AG08395 (cell line): ENCODE results near the gene CWF19L1.

Experiments
- DNase-seq: peaks from one replicate; pipeline ENCODE4 v3.0.0; 2012; ENCODE audit warnings: mixed read lengths, low spot score

Gene CWF19L1

DNA sequence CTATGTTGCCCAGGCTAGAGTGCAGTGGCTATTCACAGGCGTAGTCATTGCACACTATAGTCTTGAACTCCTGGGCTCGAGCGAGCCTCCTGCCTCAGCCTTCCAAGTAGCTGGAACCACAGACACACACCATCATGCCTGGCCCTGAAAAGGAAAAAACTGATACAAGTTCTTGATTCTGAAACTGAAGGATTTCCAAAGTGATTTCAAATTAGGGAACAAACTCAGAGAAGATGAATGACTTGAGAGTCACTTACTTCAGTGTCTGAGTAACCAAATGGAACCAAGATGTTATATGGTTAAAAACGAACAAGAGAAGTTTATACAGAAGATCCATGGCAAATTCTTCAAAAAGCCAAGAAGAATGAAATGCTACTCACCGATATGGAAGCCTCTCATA is 14.4 kb downstream of the CWF19L1 start:
- no peak for DNase-seq

DNA sequence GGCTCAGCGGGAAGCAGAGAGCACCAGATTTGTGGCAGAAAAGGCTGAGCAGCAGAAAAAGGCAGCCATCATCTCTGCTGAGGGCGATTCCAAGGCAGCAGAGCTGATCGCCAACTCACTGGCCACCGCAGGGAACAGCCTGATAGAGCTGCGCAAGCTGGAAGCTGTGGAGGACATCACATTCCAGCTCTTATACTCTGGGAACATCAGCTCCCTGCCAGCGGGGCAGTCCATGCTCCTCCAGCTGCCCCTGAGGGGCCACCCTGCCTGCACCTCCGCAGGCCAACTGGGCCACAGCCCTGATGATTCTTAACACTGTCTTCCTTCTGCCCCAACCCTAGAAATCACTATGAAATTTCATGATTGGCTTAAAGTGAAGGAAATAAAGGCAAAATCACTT is 18.6 kb downstream of the CWF19L1 start:
- DNase-seq, result no peak

DNA sequence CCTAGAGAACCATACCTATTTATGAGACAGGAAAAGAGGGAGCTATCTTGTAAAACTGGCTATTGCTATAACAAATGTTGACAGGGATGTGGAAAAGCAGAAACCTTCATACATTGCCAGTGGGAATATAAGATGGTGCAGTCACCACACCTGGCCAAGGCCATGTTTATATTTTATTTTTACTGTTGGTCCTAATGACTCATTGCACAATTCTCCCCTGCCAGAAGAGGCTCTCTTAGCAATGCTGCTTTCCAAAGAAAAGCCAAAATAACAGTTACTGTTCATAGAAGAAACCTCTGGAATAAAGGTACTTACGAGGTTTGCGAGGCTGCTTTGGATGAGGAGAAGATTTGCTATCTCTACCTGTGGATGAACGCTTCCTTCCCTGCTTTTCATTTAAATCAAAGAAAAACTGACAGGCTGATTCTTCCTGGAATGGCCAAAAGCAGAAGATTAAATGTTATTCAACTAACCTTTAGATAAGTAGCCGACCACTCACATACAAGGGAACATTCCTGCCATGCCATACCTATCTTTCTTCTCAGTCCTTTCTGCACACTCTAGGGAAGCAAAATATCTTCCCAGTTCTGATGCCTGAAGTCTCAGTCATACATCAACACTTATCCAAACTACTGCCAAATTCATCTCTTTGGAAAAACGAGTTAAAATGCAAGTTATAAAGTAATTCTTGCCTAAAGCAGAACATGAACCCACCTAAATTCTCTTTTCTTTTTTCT is 21.8 kb downstream of the CWF19L1 start:
- DNase-seq, result no peak

DNA sequence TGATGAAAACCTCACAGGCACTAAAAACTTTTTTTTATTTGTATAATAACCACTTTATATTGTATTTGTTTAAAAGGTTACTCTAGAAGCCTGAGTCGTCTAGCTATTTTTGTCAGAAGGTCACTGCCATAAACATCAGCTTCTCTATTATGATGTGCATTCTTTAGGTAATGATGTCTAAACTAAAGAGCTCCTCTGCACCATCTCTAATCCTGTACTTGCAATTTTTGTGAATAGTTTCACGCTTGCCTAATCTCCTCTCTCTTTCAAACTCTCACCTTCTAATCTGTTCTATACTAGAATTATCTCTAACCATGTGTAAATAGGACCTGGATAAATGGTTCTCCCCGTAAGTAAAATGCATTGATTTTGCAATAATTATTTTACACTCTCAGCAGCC is 27.6 kb downstream of the CWF19L1 start:
- no peak for DNase-seq

DNA sequence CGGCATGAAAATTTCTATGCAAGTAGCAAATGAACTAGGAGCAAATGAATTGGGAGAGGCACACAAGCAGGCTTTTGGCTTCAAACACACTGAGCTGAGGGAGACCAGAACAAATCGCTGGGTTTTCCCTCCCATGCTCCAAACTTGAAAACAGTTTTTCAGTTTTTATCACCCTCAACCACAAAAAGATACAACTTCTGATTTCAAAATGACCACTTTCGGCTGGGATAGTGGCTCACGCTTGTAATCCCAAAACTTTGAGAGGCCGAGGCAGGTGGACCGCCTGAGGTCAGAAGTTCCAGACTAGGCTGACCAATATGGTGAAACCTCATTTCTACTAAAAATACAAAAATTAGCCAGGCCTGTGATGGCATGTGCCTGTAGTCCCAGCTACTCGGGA is 29.0 kb downstream of the CWF19L1 start:
- no peak for DNase-seq

DNA sequence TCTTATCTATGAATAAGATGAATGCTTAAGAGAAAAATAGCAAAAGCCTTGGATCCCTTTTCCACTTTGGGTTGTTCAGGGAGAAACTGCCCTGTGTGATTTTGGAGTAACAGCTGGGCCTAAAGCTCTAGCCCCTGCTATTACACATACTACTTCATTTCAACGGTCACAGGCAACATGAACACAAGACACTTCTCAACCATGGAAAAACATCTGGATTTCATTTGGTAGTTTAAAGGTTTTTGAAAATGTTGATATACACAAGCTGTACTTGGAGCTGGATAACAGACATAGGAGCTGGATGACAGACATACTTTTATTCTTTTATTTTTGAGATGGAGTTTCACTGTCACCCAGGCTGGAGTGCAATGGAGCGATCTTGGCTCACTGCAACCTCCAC is 35.3 kb downstream of the CWF19L1 start:
- no peak for DNase-seq

DNA sequence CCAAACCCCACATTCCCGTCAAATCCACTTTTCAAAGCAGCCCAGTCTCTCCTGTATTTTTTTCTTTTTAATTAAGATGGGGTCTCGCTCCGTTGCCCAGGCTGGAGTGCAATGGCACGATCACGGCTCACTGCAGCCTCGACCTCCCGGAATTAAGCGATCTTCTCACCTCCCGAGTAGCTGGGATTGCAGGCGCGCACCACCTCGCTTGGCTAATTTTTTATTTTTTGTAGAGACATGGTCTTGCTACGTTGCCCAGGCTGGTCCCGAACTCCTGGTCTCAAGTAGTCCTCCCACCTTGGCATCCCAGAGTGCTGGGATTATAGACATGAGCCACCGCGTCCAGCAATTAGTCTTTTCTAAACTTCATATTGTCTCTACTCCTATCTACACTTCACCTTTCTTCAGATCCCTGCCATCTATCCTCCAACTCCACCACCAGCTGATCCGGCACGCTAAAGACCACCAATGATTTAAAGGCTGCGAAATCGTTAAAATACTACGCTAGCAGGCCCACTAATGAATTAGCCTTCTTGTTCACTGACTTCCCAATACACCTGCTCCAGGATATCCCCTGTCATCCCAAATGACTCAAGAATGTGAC is 37.5 kb downstream of the CWF19L1 start:
- DNase-seq, result no peak

DNA sequence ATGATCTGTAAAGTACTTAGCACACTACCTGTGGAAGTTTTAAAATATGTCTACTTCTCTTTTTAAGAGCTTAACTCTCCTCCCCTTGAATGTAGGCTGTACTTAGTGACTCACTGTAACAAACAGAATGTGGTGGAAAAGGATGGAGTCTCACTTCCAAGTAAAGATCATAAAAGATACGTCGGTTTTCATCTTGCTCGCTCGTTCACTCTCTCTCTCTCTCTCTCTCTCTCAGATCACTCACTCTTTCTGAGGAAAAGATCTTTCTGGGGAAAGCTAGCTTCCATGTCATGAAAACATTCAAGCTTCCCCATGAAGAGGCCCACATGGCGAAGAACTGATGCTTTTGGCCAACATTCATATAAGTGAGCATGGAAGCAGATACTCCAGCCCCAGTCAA is 43.6 kb downstream of the CWF19L1 start:
- DNase-seq, result no peak

DNA sequence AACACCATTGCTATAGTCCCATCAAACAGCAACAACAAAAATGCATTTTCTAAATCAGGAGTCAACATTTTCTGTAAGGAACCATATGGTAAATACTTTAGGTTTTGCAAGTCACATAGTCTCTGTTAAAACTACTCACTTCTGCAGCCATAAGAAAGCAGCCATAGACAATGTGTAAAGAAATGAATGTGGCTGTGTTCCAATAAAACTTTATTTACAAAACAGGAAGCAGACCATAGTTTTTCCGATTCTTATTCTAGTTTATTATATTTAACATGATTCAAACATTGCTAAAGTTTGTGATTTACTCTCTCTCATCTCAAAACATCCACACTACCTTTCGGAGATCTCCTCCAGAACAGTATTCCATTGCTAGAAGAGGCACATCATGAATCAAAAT is 44.9 kb downstream of the CWF19L1 start:
- DNase-seq, result no peak

DNA sequence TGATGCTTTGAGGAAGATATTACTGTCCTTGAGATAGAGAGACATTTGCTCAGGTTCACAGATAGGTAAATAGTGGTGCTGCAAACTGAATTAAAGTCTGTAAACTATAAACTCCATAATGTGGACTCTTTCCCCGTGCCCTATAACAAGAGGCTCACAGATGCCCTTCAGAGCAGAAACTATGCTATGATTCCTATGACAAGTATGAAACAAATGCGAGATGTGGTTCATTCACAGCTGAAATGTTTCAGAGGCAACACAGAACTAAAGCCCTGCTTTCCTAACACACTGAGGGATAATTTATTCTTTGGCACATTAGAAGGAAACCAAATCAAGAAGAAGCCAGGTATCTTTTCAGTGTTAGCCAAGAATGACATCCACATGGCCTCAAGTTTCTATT is 51.4 kb downstream of the CWF19L1 start:
- DNase-seq, result no peak

DNA sequence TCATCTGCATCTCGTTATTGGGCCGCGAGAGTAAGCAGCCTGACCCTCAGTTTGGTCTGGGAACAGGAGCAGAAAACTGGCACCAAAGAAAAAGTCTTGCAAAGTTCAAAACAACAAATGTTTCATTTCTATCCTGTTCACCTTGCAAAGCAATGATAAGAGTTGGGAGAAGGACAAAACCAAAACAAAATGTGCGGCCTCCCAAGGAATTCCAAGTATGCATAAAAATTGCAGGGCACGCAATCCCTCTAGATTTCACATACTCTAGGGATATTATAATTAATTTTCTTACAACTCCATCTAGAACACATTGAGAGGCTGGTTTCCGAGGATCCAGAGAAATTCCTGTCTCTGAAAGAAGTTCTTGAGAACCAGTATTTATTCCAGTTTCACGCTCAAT is 58.1 kb downstream of the CWF19L1 start:
- peak; percentile 24 for DNase-seq

DNA sequence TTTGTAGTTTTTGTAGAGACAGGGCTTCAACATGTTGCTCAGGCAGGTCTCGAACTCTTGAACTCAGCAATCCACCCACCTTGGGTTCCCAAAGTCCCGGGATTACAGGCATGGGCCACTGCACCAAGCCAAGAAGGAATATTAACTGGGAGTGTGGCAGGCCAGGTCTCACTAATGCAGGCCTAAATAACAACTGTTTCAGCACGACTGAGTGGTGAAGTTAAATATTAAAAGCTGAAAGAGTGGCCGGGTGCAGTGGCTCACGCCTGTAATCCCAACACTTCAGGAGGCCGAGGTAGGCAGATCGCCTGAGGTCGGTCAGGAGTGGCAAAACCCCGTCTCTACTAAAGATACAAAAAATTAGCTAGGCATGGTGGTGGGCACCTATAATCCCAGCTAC is 59.2 kb downstream of the CWF19L1 start:
- no peak for DNase-seq

DNA sequence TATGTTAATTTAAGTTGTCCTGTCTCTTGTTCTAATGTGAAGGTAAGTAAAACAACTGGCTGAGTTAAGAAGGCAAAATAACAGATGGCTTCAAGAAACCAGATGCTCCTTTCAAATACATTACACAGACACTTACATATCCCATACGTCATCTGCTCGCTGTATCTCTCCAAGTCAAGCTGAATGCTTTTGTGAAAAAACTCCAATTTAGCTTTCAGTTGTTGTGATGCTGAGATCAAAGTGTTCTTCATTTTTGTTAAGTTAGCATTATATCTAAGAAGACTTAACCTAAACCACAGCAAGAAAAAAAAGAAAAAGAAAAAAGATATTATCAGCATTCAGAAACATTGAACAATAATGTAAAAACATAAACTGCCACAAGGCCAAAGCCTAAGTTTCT is 63.1 kb downstream of the CWF19L1 start:
- no peak for DNase-seq

DNA sequence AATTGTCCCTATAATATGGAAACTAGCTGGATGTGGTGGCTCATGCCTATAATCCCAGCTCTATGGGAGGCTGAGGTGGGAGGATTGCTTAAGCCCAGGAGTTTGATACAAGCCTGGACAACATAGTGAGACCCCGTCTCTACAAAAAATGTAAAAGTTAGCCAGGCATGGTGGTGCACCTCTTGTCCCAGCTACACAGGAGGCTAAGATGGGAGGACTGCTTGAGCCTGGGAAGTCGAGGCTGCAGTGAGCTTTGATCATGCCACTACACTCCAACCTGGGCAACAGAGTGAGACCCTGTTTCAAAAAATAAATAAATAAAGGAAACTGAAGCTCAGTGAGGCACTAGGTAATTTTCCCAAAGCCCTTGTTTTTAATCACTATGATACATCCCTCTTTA is 65.9 kb downstream of the CWF19L1 start:
- no peak for DNase-seq

DNA sequence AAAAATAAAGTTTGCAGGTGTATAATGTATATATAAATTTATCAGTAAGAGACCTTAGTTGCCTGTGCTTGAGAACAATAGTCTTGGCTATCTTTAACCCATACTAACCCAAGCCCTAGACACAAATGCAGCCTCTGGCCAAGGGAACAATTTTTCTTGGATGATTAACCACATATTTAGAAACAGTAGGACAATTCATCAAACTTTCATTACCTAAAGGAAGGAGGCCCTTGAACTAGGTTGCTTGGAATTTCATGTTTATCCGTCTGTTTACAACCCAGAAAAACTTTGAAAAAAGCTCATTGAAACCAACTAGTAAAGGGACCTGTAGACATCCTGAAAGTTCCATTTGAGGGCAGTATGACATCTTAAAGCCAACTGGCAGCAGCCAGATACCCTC is 72.7 kb downstream of the CWF19L1 start:
- no peak for DNase-seq

DNA sequence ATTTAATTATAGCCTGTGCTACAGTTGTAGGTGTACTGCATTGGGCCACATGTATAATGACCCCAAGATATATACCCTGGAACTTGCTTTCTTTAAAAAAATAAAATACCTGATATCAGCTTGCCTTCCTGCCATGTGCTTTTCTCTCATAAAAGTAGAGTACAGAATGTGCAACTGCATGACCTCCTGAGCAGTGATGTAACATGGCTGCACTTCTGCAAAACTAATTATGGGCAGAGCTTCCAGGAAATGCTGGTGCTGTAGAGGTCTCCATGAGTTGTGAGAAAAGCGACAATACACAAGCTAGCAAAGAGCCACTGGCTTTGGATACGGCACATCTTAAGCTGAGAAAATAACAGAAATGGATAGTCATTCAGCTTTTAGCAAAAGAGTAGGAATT is 75.1 kb downstream of the CWF19L1 start:
- DNase-seq, result no peak

DNA sequence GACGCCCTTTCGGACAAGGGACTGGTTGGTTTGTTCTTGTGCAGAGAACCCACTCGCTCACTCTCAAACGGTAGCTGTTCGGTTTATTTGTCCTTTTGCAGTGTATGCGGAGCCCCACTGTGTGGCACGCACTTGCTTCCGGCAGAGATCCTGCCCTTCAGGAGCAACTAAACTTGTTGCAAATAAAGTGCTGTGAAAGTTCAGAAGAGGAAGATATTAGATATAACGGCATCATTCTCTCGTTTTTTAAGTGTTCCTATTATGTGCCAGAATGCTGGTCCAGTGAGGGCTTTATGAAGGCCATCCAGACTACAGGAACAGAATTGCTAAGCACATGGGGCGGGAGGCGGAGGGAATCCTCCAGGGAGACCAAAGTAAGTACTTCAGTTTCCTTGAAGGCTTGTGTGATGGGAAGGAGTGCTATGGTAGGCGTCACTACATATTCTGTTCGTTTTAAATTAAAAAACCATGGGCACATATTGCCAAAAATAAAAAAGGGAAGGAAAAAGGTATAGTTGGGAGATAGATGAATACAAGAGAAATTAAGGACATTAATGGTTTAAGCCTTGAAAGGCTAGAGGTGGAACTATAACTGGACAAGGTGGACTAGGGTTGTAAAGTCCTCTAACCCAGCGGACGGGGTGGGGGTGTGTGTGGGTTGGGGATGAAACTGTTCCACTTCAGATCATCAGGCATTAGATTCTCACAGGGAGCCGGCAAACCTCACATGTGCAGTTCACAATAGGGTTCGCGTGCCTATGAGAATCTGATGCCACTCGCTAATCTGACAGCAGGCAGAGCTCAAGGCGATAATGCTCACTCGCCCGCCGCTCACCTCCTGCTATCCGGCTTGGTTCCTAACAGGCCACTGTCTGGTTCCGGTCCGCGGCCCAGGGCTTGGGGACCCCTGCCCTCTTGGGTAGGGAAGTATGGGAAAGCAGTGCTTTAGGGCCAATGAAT is 80.9 kb downstream of the CWF19L1 start:
- peak; percentile 65 for DNase-seq

DNA sequence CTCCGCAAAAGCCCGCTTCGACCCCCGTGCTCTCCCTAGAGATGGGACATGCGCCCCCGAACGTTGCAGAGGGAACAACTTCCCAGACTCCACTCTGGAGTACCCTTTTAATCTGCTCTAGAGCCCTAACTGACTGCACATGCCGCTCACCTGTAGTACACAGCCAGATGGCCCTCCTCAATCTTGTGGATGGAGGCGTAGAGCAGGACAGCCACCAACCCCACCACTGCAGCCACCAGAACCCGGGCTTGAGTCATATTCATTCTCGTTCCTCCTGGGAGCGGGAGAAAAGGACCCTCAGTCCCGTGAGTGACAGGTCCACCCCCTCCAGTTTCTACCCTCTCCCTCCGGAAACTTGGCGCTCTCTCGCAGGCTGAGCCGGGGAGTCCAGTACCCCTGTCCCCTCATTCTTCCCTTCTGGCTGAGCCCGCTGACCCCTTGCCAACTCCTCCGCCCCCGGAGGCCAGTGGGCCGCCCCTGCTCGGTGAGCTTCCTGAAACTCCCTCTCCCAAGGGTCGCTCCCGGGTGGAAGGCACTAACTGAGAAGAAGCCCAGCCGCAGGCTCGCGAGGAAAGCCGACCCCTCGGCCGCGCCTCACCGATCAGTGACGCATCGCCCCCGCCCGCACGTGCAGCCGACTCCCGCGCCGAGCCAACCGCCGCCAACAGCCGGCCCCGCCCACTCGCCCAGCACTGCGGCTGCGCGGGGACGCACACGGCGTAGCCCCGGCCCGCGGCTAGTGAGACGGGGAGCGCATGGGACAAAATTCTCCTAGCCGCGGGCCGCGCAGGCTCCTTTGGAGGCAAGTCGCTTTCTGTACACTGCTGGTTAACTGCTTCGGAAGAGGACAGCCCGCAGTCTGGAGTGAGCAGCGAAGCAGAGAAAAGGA is 81.8 kb downstream of the CWF19L1 start, which contains the start of gene ERLIN1:
TSS of gene ERLIN1 (minus strand) at position 666 of the 889 bp plus-strand sequence. CDS start at position 263, 403 bp downstream.
- DNase-seq, result peak; percentile 97

DNA sequence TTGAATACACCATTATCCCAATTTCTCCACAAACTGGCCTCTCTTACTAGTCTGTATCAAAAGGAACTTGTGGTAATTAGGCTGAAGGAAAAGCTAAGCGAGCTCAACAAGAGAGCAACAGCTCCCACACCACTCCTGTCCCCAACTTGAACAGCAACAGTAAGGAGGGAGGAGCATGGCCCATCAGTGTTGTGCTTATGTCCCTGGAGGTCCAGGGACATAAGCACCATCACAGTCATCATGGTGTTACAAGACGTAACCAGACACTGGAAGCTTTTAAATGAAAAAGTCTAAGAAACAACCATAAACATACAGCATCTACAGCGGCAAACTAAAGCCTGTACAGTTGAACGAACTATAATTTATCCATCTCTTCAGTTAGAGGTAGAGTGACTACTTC is 82.6 kb downstream of the CWF19L1 start:
- DNase-seq, result peak; percentile 17

DNA sequence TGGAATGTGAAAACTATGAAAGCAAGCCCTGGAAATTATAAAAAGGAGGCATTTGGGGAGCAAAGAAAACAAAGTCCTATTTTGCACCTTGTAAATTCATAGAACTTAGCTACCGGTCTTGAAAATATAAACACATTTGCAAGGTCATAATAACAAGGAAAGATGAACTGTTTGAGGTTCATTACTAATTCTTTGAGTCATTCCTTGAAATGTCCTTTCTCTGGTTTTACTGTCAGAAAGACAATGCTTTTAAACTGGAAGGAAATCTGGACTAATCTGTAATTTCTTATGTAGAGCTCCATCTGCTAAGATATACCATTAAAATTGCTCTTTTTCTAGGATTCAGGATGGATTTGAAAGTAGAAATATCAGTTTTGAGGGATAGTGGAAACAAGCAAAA is 83.0 kb downstream of the CWF19L1 start:
- DNase-seq, result no peak

DNA sequence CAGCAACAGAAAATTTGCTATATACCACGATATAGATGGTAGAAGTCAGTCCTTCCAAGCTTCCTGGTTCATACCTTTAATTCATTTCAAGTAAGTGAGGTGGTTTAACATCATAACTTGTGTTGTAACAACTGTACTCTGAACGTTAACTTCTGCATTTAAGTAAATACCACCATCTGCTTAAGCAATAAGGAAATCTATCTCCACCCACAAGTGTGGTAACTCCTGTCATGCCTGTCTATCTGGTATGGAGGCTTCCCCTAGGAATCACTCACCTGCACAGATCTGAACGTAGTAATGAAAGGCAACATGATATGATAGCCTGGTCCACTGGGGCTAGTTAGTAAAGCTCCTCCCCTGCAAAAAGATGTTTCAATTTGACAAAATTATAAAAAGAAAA is 84.0 kb downstream of the CWF19L1 start:
- DNase-seq, result no peak

DNA sequence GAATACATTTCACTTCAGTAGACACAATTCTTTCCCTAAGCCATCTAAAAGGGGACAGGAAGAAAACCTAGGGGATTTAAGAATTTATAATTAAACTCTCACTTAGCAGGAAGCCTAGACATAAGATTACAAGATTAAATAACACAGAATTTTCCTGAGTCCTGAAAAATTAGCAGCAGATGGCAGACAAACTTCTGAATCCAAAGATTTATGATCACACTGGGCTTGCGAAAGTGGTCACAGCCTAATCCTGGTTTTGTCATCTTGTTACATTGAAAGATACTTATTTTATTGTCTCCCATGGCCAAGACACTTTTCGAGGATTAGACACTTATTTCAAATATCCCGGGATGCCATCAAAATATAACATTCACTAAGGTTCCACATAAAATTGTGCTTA is 84.5 kb downstream of the CWF19L1 start:
- DNase-seq, result no peak
